ENCODE results near the gene RHOBTB1. TPM values are rescaled to one million over a fixed set of nuclear protein-coding genes. Genes with fewer than 3 reads are reported as not detected.
"Not testable (repeated sequence)": the region's sequence is repeated elsewhere in the genome, so short reads cannot be mapped to it uniquely, and the experiment has no call there.

Gene RHOBTB1
- total RNA-seq, 2 experiments from 2014 or later: 0.06 to 0.07 TPM

DNA sequence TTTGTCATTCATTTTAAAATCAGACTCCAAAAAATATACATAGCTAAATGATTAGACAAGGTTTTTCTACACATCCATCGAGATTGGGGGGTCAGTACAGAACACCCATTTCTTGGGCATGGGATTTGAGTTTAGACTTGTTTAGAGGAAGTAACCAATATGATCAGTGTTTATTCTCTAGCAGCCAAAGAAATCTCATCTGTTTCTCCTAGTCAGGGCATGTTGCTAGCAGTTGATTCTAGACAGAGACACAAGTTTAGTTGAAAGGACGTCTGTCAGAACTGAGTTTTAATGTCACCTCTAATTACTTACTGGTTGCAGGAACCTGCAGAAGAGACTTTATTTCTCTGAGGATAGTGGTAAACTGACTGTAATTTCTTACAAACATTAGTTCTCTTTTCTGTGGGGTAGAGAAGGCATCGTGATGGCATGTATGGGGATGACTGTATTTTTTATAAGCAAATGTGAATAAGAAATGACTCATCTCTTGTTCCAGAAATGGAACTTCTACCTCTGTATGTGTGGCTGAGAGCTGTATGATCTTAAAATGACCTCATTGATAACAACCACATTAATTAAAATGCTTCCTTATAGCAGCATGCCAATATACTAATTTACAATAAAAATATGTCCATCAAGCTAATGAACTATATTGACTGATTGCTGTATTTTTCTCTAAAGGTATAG lies 30.6 kb upstream of the RHOBTB1 start:
- Mint-ChIP-seq H3K4me3 (no peak overlapping the region), H3K27me3 (peaks cover 16% of the 10 kb centered on the region), H3K27ac (no peak overlapping the region), H3K4me1 (no peaks in the 10 kb centered on the region), H3K36me3 (ENCODE audit: low read depth) (no peaks in the 10 kb centered on the region), H3K9me3 (no peaks in the 10 kb centered on the region)
- ChIA-PET CTCF (no interaction called here), POLR2A (no interaction called here)
- DNase-seq: no peak

- Mint-ChIP-seq H3K36me3 (ENCODE audit: low read depth) (no peaks in the 10 kb centered on the region), H3K4me3 (no peak overlapping the region), H3K9me3 (no peaks in the 10 kb centered on the region), H3K27ac (no peak overlapping the region), H3K4me1 (peaks cover 6% of the 10 kb centered on the region), H3K27me3 (peaks cover 20% of the 10 kb centered on the region)
- CTCF ChIA-PET: no interaction called here
- DNase-seq: no peak
- POLR2A ChIA-PET: no interaction called here
Measured at GRCh38 chr10:60973086-60973485, 29.1 kb upstream of the RHOBTB1 start.

- H3K9me3 Mint-ChIP-seq; H3K36me3 Mint-ChIP-seq (ENCODE audit: low read depth); CTCF ChIA-PET; H3K4me3 Mint-ChIP-seq; H3K27ac Mint-ChIP-seq; DNase-seq; POLR2A ChIA-PET: not testable (repeated sequence)
- H3K4me1 Mint-ChIP-seq: peaks cover 13% of the 10 kb centered on the region
- H3K27me3 Mint-ChIP-seq: peaks cover 23% of the 10 kb centered on the region
Measured at GRCh38 chr10:60972181-60972580, 28.2 kb upstream of the RHOBTB1 start.

DNA sequence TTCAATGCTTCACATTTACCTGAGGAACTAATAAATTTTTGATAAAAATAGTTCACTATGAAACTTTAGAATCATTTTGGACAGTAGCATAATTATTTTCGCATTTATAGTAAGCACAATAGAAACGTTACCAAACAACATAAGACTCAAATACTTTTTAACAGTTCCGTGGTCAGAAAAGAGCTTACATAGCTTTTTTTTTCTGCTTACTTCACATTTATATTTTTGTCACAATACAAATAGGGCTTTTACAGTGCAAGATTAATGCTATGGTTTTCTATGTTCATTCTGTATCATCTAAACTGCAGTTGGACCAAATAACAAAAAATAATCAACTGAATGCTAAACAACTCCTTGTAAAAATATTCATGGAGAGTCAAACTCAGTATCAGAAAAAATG lies 26.5 kb upstream of the RHOBTB1 start:
- Mint-ChIP-seq H3K9me3 (no peaks in the 10 kb centered on the region), H3K27ac (no peak overlapping the region), H3K27me3 (peaks cover 18% of the 10 kb centered on the region), H3K4me1 (peaks cover 13% of the 10 kb centered on the region), H3K4me3 (no peak overlapping the region), H3K36me3 (ENCODE audit: low read depth) (no peaks in the 10 kb centered on the region)
- ChIA-PET CTCF (no interaction called here), POLR2A (no interaction called here)
- DNase-seq: no peak

DNA sequence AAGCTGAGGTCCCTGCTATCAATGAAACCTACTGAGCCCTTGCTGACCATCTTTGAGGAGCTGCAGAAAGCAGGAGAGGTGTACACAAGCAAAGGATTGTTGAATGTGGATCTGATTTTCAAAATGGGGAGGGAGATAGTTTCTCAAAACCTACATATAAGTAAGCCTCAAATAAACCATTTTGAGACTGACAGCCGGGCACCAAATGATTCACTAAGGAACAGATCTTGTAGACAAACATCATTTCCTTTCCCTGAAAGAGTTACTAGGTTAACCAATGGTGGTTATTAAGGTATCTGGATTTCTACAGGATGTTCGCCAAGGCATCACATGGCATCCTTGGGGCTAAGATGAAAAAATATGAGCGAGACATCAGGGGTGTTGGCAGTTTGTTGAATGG lies 24.5 kb upstream of the RHOBTB1 start:
- Mint-ChIP-seq H3K27me3 (peaks cover 19% of the 10 kb centered on the region), H3K9me3 (no peaks in the 10 kb centered on the region), H3K4me1 (peaks cover 18% of the 10 kb centered on the region), H3K36me3 (ENCODE audit: low read depth) (no peaks in the 10 kb centered on the region), H3K27ac (no peak overlapping the region), H3K4me3 (no peak overlapping the region)
- CTCF ChIA-PET: no interaction called here
- DNase-seq: no peak
- POLR2A ChIA-PET: no interaction called here

- no peak overlapping the region for H3K27ac Mint-ChIP-seq
- peaks cover 19% of the 10 kb centered on the region for H3K4me1 Mint-ChIP-seq
- H3K27me3 Mint-ChIP-seq: peaks cover 19% of the 10 kb centered on the region
- ChIA-PET CTCF (no interaction called here), POLR2A (no interaction called here)
- no peaks in the 10 kb centered on the region for H3K9me3 Mint-ChIP-seq
- no peak for DNase-seq
- H3K36me3 Mint-ChIP-seq (ENCODE audit: low read depth): no peaks in the 10 kb centered on the region
- H3K4me3 Mint-ChIP-seq: no peak overlapping the region
Measured at GRCh38 chr10:60967854-60968484, 24.0 kb upstream of the RHOBTB1 start.

GRCh38 chr10:60967260-60967659 lies 23.3 kb upstream of the RHOBTB1 start:
- Mint-ChIP-seq H3K4me1 (peaks cover 19% of the 10 kb centered on the region), H3K36me3 (ENCODE audit: low read depth) (no peaks in the 10 kb centered on the region), H3K27ac (no peak overlapping the region), H3K4me3 (no peak overlapping the region), H3K9me3 (no peaks in the 10 kb centered on the region), H3K27me3 (peaks cover 22% of the 10 kb centered on the region)
- ChIA-PET POLR2A (interaction anchor here (0.5 kb wide), 1 partner anchor 262 kb away, joined by 3 read pairs; no protein-coding TSS in a partner anchor), CTCF (no interaction called here)
- no peak for DNase-seq

- no peak for DNase-seq
- H3K36me3 Mint-ChIP-seq (ENCODE audit: low read depth): no peaks in the 10 kb centered on the region
- ChIA-PET POLR2A (no interaction called here), CTCF (interaction anchor here (0.6 kb wide), 1 partner anchor 1128 kb away, joined by 3 read pairs; no protein-coding TSS in a partner anchor)
- peaks cover 22% of the 10 kb centered on the region for H3K27me3 Mint-ChIP-seq
- H3K9me3 Mint-ChIP-seq: no peaks in the 10 kb centered on the region
- no peak overlapping the region for H3K4me3 Mint-ChIP-seq
- no peak overlapping the region for H3K27ac Mint-ChIP-seq
- H3K4me1 Mint-ChIP-seq: peaks cover 19% of the 10 kb centered on the region
Measured at GRCh38 chr10:60965696-60966095, 21.7 kb upstream of the RHOBTB1 start.

DNA sequence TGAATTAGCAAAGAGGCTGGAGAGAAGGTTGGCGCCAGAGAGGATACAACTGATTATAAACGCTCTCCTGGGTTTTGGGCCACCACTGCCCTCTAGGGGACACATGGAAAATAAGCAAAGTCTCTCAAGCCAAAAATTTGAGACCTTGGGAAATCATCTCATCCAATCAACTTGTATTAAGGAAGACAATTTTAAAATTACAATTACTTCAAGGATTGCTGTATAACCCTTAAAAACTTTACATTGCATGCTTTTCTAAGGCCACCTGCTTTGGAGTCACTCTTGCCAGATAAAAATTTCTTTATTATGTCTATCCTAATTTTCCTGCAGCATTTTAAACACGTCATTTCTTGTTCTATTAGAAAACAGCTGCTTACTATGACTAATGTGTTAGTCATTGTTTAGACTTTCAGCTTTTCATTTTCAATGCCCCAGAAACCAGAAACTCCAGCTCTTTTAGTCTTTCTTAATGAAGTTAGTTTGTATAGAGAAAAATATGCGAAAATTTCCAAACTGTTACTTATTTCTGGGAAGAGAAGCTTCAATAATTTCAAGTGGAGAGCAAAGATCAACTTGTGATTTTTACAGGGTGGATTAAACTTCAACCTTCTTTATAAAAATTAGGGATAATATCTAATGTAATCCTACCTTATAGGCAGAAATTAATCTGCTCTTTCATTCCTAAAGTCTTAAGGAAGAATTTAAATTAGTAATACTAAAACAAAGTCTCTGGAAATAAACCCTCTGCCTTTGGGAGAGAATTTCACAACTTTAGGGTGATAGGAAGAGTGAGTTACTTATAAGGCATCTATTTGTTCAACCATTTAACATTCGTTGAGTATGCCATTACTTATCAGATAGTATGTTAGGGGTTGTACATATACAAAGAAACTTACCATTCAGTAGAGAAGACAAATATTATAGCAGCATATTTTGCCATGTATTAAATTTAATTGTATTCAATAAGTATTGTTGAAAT lies 20.6 kb upstream of the RHOBTB1 start:
- CTCF ChIA-PET: no interaction called here
- Mint-ChIP-seq H3K36me3 (ENCODE audit: low read depth) (no peaks in the 10 kb centered on the region), H3K4me3 (no peak overlapping the region), H3K9me3 (no peaks in the 10 kb centered on the region), H3K4me1 (peaks cover 19% of the 10 kb centered on the region), H3K27ac (no peak overlapping the region), H3K27me3 (peaks cover 26% of the 10 kb centered on the region)
- POLR2A ChIA-PET: no interaction called here
- peak; percentile 62 for DNase-seq

GRCh38 chr10:60963441-60964256 lies 19.7 kb upstream of the RHOBTB1 start:
- peaks cover 19% of the 10 kb centered on the region for H3K4me1 Mint-ChIP-seq
- H3K4me3 Mint-ChIP-seq: no peak overlapping the region
- ChIA-PET CTCF (no interaction called here), POLR2A (no interaction called here)
- no peaks in the 10 kb centered on the region for H3K36me3 Mint-ChIP-seq (ENCODE audit: low read depth)
- DNase-seq: no peak
- H3K9me3 Mint-ChIP-seq: no peaks in the 10 kb centered on the region
- peaks cover 26% of the 10 kb centered on the region for H3K27me3 Mint-ChIP-seq
- H3K27ac Mint-ChIP-seq: no peak overlapping the region

DNA sequence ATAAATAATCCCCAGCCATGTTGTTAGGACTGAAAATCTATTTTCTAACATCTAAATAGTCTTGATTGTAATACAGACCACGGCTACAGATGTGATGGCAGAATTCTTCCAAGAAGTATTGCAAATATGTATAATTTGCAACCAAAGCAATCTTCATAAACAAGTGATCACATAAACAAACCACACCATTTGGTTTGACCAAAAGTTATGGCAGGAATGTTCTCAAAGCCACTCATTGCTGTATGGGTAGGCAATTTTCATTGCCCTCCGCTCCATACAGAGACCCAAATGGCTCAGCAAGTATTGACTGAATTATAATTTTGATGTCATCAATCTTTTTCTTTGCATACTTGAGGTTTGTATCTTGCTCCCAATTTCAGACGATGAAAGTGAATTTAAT lies 19.0 kb upstream of the RHOBTB1 start:
- peaks cover 12% of the 10 kb centered on the region for H3K4me1 Mint-ChIP-seq
- DNase-seq: no peak
- no peak overlapping the region for H3K27ac Mint-ChIP-seq
- H3K4me3 Mint-ChIP-seq: no peak overlapping the region
- ChIA-PET POLR2A (no interaction called here), CTCF (no interaction called here)
- H3K36me3 Mint-ChIP-seq (ENCODE audit: low read depth): no peaks in the 10 kb centered on the region
- peaks cover 20% of the 10 kb centered on the region for H3K27me3 Mint-ChIP-seq
- H3K9me3 Mint-ChIP-seq: no peaks in the 10 kb centered on the region

DNA sequence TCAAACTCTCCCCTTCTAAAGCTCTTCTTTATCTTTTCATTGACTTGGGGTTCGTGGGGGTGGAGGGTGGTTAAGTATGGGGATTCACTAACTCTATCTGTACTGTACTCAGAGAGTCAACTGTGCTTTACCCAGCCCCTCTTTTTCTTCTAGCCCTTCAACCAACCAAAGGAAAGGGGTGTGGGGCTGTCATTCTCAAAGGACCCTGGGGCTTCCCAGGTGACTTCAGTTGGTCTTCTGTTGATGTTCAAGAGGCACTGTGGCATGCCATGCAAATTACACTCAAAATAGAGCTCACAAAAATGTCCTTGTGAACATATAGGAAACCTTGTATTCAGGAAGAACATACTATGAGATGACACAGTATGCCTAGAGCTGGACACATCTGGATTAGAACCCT lies 16.9 kb upstream of the RHOBTB1 start:
- H3K4me1 Mint-ChIP-seq: peaks cover 7% of the 10 kb centered on the region
- peaks cover 18% of the 10 kb centered on the region for H3K27me3 Mint-ChIP-seq
- DNase-seq: no peak
- no peak overlapping the region for H3K4me3 Mint-ChIP-seq
- no peak overlapping the region for H3K27ac Mint-ChIP-seq
- H3K9me3 Mint-ChIP-seq: no peaks in the 10 kb centered on the region
- ChIA-PET POLR2A (no interaction called here), CTCF (no interaction called here)
- no peaks in the 10 kb centered on the region for H3K36me3 Mint-ChIP-seq (ENCODE audit: low read depth)
